SK-N-SH (cell line): ENCODE results near the gene WTAP. TPM values are rescaled to one million over a fixed set of nuclear protein-coding genes. Genes with fewer than 3 reads are reported as not detected.

Experiments used
- CTCF ChIA-PET: fragments of 300-600, 350-600 bp; formaldehyde crosslinking; extraction: SDS; loops from one replicate; lab custom pipeline; 2021; lab: Yijun Ruan, JAX
- POLR2A ChIA-PET: fragments of 350-600 bp; sonication (Branson Sonifier 250); formaldehyde crosslinking; extraction: SDS; loops from one replicate; lab custom pipeline; 2020; ENCODE audit warnings: antibody characterized with exemption, inconsistent platforms; lab: Yijun Ruan, JAX
- DNase-seq: peaks from one replicate; pipeline ENCODE4 v3.0.0; 2012
- H2AFZ ChIP-seq: fragments of 200-600 bp; sonication (generic); 2 replicates; pipeline ENCODE4 v1.8.1; 2016; ENCODE audit warnings: antibody characterized with exemption, mild to moderate bottlenecking, low read depth
- H3F3A ChIP-seq: fragments of 200-600 bp; sonication (generic); replicated peaks from 2 replicates; pipeline ENCODE3; 2016; ENCODE audit warnings: antibody characterized with exemption, mild to moderate bottlenecking; ENCODE audit not compliant: insufficient read depth
- H3K27ac ChIP-seq, 2 experiments: fragments of 200-500 bp in 1 of 2; fragments of 200-600 bp in 1 of 2; sonication (Bioruptor generic) in 1 of 2; sonication (generic), shearing (Covaris generic) in 1 of 2; 2 replicates each; pipeline versions ENCODE4 v1.5.1 to v1.6.1; 2014 to 2016; ENCODE audit warnings: low read depth in 2 of 2, inconsistent platforms in 1 of 2, low read length in 1 of 2, mild to moderate bottlenecking in 1 of 2, mixed read lengths in 1 of 2
- H3K27me3 ChIP-seq: fragments of 200-600 bp; sonication (generic), shearing (Covaris generic); 2 replicates; pipeline ENCODE4 v1.6.1; 2016; ENCODE audit warnings: mixed run types; ENCODE audit not compliant: insufficient read depth
- H3K36me3 ChIP-seq, 2 experiments: fragments of 200-500 bp in 1 of 2; fragments of 200-600 bp in 1 of 2; sonication (Bioruptor generic) in 1 of 2; sonication (generic) in 1 of 2; replicated peaks in 1 of 2; 2 replicates each; pipeline versions ENCODE3 to v1.5.1; 2014 to 2016; ENCODE audit warnings: low read length in 1 of 2, mild to moderate bottlenecking in 1 of 2; ENCODE audit not compliant: insufficient read depth in 2 of 2, control insufficient read depth in 1 of 2
- H3K4me1 ChIP-seq, 2 experiments: fragments of 200-500 bp in 1 of 2; fragments of 200-600 bp in 1 of 2; sonication (Bioruptor generic) in 1 of 2; sonication (generic), shearing (Covaris generic) in 1 of 2; 2 replicates each; pipeline versions ENCODE4 v1.5.1 to v1.6.1; 2014 to 2016; ENCODE audit warnings: low read depth in 1 of 2, low read length in 1 of 2, mixed run types in 1 of 2; ENCODE audit not compliant: insufficient read depth in 2 of 2, control insufficient read depth in 1 of 2
- H3K4me2 ChIP-seq: fragments of 200-600 bp; sonication (generic), shearing (Covaris generic); 2 replicates; pipeline ENCODE4 v1.6.1; 2017; ENCODE audit warnings: mixed run types
- H3K4me3 ChIP-seq, 2 experiments: fragments of 200-500 bp in 1 of 2; fragments of 200-600 bp in 1 of 2; sonication (Bioruptor generic) in 1 of 2; sonication (generic), shearing (Covaris generic) in 1 of 2; 2 replicates each; pipeline versions ENCODE4 v1.5.1 to v1.8.1; 2014 to 2016; ENCODE audit warnings: low read depth in 2 of 2, inconsistent platforms in 1 of 2, low read length in 1 of 2, mild to moderate bottlenecking in 1 of 2, mixed read lengths in 1 of 2, moderate library complexity in 1 of 2
- H3K79me2 ChIP-seq: fragments of 200-600 bp; sonication (generic); 2 replicates; pipeline ENCODE4 v1.8.1; 2017; ENCODE audit warnings: mild to moderate bottlenecking; ENCODE audit not compliant: insufficient read depth
- H3K9ac ChIP-seq: fragments of 200-600 bp; sonication (generic); 2 replicates; pipeline ENCODE4 v1.6.1; 2017; ENCODE audit warnings: mixed run types
- H3K9me2 ChIP-seq: fragments of 200-600 bp; sonication (generic); 2 replicates; pipeline ENCODE4 v1.6.1; 2017; ENCODE audit warnings: mixed run types
- H3K9me3 ChIP-seq: fragments of 200-600 bp; sonication (generic); 2 replicates; pipeline ENCODE4 v1.6.1; 2017; ENCODE audit warnings: mixed run types, mild to moderate bottlenecking, moderate library complexity
- H4K20me1 ChIP-seq: fragments of 200-600 bp; sonication (generic); 2 replicates; pipeline ENCODE4 v1.6.1; 2017; ENCODE audit warnings: mild to moderate bottlenecking, mixed run types; ENCODE audit not compliant: insufficient read depth
- EP300 ChIP-seq, 2 experiments: IDR thresholded peaks; 2 replicates each; pipeline versions ENCODE4 v1.4.0 to v1.6.1; 2012; ENCODE audit warnings: borderline replicate concordance in 1 of 2, low read depth in 1 of 2, low read length in 1 of 2
- FOSL2 ChIP-seq: IDR thresholded peaks from 2 replicates; pipeline ENCODE4 v1.4.0; 2012; ENCODE audit warnings: low read depth, mild to moderate bottlenecking, moderate library complexity, borderline replicate concordance
- GATA2 ChIP-seq: sonication (generic); formaldehyde crosslinking; IDR thresholded peaks from 2 replicates; pipeline ENCODE4 v1.5.0; 2020; ENCODE audit warnings: mild to moderate bottlenecking, missing genetic modification reagents
- MXI1 ChIP-seq: IDR thresholded peaks from 2 replicates; pipeline ENCODE4 v1.6.1; 2012; ENCODE audit warnings: mild to moderate bottlenecking, low read depth, low read length, improper control_type of control experiment
- NFIC ChIP-seq: IDR thresholded peaks from 2 replicates; pipeline ENCODE4 v1.4.0; 2012; ENCODE audit warnings: borderline replicate concordance
- NRF1 ChIP-seq: IDR thresholded peaks from 2 replicates; pipeline ENCODE4 v1.6.1; 2012; ENCODE audit warnings: low read depth, mild to moderate bottlenecking, low read length
- RAD21 ChIP-seq: IDR thresholded peaks from 2 replicates; pipeline ENCODE4 v1.6.1; 2012; ENCODE audit warnings: mild to moderate bottlenecking, low read length
- RFX5 ChIP-seq: IDR thresholded peaks from 2 replicates; pipeline ENCODE4 v1.6.1; 2012; ENCODE audit warnings: mild to moderate bottlenecking, improper control_type of control experiment, low read length
- RXRA ChIP-seq: IDR thresholded peaks from 2 replicates; pipeline ENCODE4 v1.4.0; 2012; ENCODE audit warnings: low read depth, mild to moderate bottlenecking, borderline replicate concordance
- SIN3A ChIP-seq: IDR thresholded peaks from 2 replicates; pipeline ENCODE4 v1.6.1; 2012; ENCODE audit warnings: low read depth, mild to moderate bottlenecking, low read length, moderate library complexity, borderline replicate concordance
- SMC3 ChIP-seq: IDR thresholded peaks from 2 replicates; pipeline ENCODE4 v1.6.1; 2012; ENCODE audit warnings: low read depth, low read length, improper control_type of control experiment
- TAF1 ChIP-seq: IDR thresholded peaks from 2 replicates; pipeline ENCODE4 v1.6.1; 2012; ENCODE audit warnings: low read depth, mild to moderate bottlenecking, low read length, moderate library complexity, borderline replicate concordance
- WGBS: methylation state at CpG from one replicate; pipeline ENCODE4 v1.1.6; 2017; ENCODE audit warnings: low lambda C conversion rate; 5-methylcytosine and 5-hydroxymethylcytosine counted together
- polyA plus RNA-seq, 3 experiments: library from polyadenylated mRNA; depleted of rRNA; stranded (reverse); fragments of >200 nt; gene quantifications; 2 replicates each; pipeline ENCODE4 v1.2.3, GENCODE V29; 2012
- TF ChIP-seq, protein P1 (sequence below): IDR thresholded peaks from 2 replicates; pipeline ENCODE4 v1.4.0; 2012; ENCODE audit warnings: low read depth, borderline replicate concordance
- TF ChIP-seq, protein P2 (sequence below): fragments of 200-600 bp; sonication (generic); IDR thresholded peaks from 2 replicates; pipeline ENCODE4 v1.6.1; 2017; ENCODE audit warnings: antibody characterized with exemption, mild to moderate bottlenecking, moderate library complexity
- TF ChIP-seq, protein P3 (sequence below): IDR thresholded peaks from 2 replicates; pipeline ENCODE4 v1.4.0; 2012; ENCODE audit warnings: low read depth, borderline replicate concordance

Gene WTAP
- polyA plus RNA-seq, 1 of the 3 experiments (the other 2 are of a cell fraction), result 12.8 TPM

DNA sequence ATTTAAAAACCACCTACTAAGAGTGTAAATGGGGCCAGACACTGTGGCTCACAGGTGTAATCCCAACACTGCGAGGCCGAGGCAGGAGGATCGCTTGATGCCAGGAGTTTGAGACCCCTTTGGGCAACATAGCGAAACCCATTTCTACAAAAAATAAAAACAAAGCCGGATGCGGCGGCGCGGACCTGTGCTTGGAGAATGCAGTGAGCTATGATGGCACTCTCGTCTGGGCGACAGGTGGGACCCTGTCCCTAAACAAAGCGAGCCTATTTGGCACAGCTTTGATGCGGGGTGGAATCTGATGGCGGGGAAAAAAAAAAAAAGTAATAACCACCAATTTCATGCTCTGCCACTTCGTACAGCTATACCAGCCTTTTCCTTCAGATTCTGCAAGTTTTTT lies 61.0 kb downstream of the WTAP start:
- H3K27me3 ChIP-seq, result no peaks in the 10 kb centered on the region

More for the DNA sequence above, 61.0 kb downstream of the WTAP start:
- Histone ChIP-seq H3F3A (peaks cover 3% of the 10 kb centered on the region), H3K9ac (peak overlapping the region; percentile 89), H3K27ac (no peak overlapping the region; a peak in 1 of 4 replicates), H3K4me3 (peak overlapping the region; percentile 73 to 90), H3K9me3 (no peaks in the 10 kb centered on the region), H3K79me2 (peaks cover 91% of the 10 kb centered on the region), H2AFZ (no peak overlapping the region), H3K4me1 (peaks cover 10 to 22% of the 10 kb centered on the region in 2 experiments; a peak in 3 of 4 replicates), H3K9me2 (no peaks in the 10 kb centered on the region), H3K4me2 (peak overlapping the region; percentile 94), H4K20me1 (peaks cover 19% of the 10 kb centered on the region), H3K36me3 (peaks cover 50 to 66% of the 10 kb centered on the region in 2 experiments)
- ChIA-PET POLR2A (interaction anchor here (2.4 kb wide), 1 partner anchor 27 kb away, joined by 11 read pairs; the partner anchor contains the start of gene ACAT2), CTCF (interaction anchor here (1.3 kb wide), 1 partner anchor 97 kb away, joined by 4 read pairs; no protein-coding TSS in a partner anchor)
- 7% methylated on average over 15 of the region's 15 CpGs for WGBS
- no peak for TF ChIP-seq MXI1
- no peak for TF ChIP-seq GATA2
- no peak for TF ChIP-seq EP300 (IDR thresholded peaks at IDR 0.05; ENCODE audit: borderline replicate concordance in 1 of 2, low read depth in 1 of 2, low read length in 1 of 2)
- no peak for TF ChIP-seq FOSL2
- TF ChIP-seq, protein P1, sequence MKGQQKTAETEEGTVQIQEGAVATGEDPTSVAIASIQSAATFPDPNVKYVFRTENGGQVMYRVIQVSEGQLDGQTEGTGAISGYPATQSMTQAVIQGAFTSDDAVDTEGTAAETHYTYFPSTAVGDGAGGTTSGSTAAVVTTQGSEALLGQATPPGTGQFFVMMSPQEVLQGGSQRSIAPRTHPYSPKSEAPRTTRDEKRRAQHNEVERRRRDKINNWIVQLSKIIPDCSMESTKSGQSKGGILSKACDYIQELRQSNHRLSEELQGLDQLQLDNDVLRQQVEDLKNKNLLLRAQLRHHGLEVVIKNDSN, result no peak
- TF ChIP-seq, protein P2, sequence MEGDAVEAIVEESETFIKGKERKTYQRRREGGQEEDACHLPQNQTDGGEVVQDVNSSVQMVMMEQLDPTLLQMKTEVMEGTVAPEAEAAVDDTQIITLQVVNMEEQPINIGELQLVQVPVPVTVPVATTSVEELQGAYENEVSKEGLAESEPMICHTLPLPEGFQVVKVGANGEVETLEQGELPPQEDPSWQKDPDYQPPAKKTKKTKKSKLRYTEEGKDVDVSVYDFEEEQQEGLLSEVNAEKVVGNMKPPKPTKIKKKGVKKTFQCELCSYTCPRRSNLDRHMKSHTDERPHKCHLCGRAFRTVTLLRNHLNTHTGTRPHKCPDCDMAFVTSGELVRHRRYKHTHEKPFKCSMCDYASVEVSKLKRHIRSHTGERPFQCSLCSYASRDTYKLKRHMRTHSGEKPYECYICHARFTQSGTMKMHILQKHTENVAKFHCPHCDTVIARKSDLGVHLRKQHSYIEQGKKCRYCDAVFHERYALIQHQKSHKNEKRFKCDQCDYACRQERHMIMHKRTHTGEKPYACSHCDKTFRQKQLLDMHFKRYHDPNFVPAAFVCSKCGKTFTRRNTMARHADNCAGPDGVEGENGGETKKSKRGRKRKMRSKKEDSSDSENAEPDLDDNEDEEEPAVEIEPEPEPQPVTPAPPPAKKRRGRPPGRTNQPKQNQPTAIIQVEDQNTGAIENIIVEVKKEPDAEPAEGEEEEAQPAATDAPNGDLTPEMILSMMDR, result no peak
- no peak for TF ChIP-seq RAD21
- TF ChIP-seq SIN3A, result no peak
- no peak for TF ChIP-seq RFX5
- TF ChIP-seq TAF1, result no peak
- no peak for TF ChIP-seq NFIC
- TF ChIP-seq RXRA, result no peak
- TF ChIP-seq NRF1, result no peak
- TF ChIP-seq, protein P3, sequence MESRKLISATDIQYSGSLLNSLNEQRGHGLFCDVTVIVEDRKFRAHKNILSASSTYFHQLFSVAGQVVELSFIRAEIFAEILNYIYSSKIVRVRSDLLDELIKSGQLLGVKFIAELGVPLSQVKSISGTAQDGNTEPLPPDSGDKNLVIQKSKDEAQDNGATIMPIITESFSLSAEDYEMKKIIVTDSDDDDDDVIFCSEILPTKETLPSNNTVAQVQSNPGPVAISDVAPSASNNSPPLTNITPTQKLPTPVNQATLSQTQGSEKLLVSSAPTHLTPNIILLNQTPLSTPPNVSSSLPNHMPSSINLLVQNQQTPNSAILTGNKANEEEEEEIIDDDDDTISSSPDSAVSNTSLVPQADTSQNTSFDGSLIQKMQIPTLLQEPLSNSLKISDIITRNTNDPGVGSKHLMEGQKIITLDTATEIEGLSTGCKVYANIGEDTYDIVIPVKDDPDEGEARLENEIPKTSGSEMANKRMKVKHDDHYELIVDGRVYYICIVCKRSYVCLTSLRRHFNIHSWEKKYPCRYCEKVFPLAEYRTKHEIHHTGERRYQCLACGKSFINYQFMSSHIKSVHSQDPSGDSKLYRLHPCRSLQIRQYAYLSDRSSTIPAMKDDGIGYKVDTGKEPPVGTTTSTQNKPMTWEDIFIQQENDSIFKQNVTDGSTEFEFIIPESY, result no peak
- no peak for TF ChIP-seq SMC3
- no peak for DNase-seq
